Liver (tissue), 9 donors: ENCODE results near the gene SMARCD2. TPM values are rescaled to one million over a fixed set of nuclear protein-coding genes. Genes with fewer than 3 reads are reported as not detected.

Experiments
- DNase-seq: peaks from one replicate; pipeline ENCODE4 v3.0.0-alpha.2; 2017; ENCODE audit warnings: low spot score
- H3K27ac ChIP-seq, 2 donors: one replicate each; pipeline ENCODE4 v1.7.0; 2013; ENCODE audit warnings: inconsistent platforms in 2 of 2, low read length in 2 of 2, control low read depth in 1 of 2, low read depth in 1 of 2, mild to moderate bottlenecking in 1 of 2
- H3K27me3 ChIP-seq, 4 donors: one replicate each; pipeline versions ENCODE4 v1.6.1 to v1.7.0; 2013; ENCODE audit warnings: low read length in 3 of 4, inconsistent platforms in 1 of 4, mild to moderate bottlenecking in 1 of 4, moderate library complexity in 1 of 4; ENCODE audit not compliant: control insufficient read depth in 4 of 4, insufficient read depth in 4 of 4
- H3K36me3 ChIP-seq, 4 donors: one replicate each; pipeline versions ENCODE4 v1.6.1 to v1.7.0; 2013; ENCODE audit warnings: low read length in 3 of 4, mild to moderate bottlenecking in 3 of 4, low read depth in 1 of 4, moderate library complexity in 1 of 4; ENCODE audit not compliant: control insufficient read depth in 4 of 4, insufficient read depth in 3 of 4
- H3K4me1 ChIP-seq, 4 donors: one replicate each; pipeline versions ENCODE4 v1.6.1 to v1.7.0; 2013; ENCODE audit warnings: low read length in 3 of 4, mild to moderate bottlenecking in 3 of 4, moderate library complexity in 1 of 4; ENCODE audit not compliant: control insufficient read depth in 4 of 4, insufficient read depth in 4 of 4
- H3K4me3 ChIP-seq, 3 donors: one replicate each; pipeline versions ENCODE4 v1.6.1 to v1.7.0; 2013; ENCODE audit warnings: low read length in 3 of 3, control low read depth in 1 of 3, low read depth in 1 of 3, mild to moderate bottlenecking in 1 of 3
- H3K9ac ChIP-seq, 2 donors: one replicate each; pipeline ENCODE4 v1.7.0; 2013; ENCODE audit warnings: low read length in 2 of 2, mild to moderate bottlenecking in 2 of 2, moderate library complexity in 2 of 2, control low read depth in 1 of 2, low read depth in 1 of 2
- H3K9me3 ChIP-seq, 4 donors: one replicate each; pipeline versions ENCODE4 v1.6.1 to v1.7.0; 2013; ENCODE audit warnings: low read length in 3 of 4; ENCODE audit not compliant: control insufficient read depth in 4 of 4
- CTCF ChIP-seq: fragments of 150-350 bp; IDR thresholded peaks from 2 replicates; pipeline ENCODE4 v1.5.1; 2017; ENCODE audit warnings: improper control_type of control experiment, low read depth, low read length; ENCODE audit not compliant: missing input control
- EGR1 ChIP-seq, 2 donors: IDR thresholded peaks; 2 replicates each; pipeline ENCODE4 v1.6.1; 2016 to 2018; ENCODE audit warnings: antibody characterized with exemption in 2 of 2, low read depth in 2 of 2
- FOXA1 ChIP-seq: IDR thresholded peaks from 2 replicates; pipeline ENCODE4 v1.6.1; 2016; ENCODE audit warnings: antibody characterized with exemption
- FOXA2 ChIP-seq: IDR thresholded peaks from 2 replicates; pipeline ENCODE4 v1.6.1; 2016; ENCODE audit warnings: antibody characterized with exemption
- HNF4A ChIP-seq, 2 donors: conservative IDR thresholded peaks; 2 replicates each; pipeline ENCODE4 v1.6.1; 2016; ENCODE audit warnings: antibody characterized with exemption in 2 of 2, mild to moderate bottlenecking in 2 of 2
- NR2F2 ChIP-seq: IDR thresholded peaks from 2 replicates; pipeline ENCODE4 v1.6.1; 2016; ENCODE audit warnings: antibody characterized with exemption
- REST ChIP-seq: IDR thresholded peaks from 2 replicates; pipeline ENCODE4 v1.6.1; 2016; ENCODE audit warnings: antibody characterized with exemption, mild to moderate bottlenecking
- RXRA ChIP-seq, 2 donors: IDR thresholded peaks; 2 replicates each; pipeline ENCODE4 v1.6.1; 2017 to 2018; ENCODE audit warnings: antibody characterized with exemption in 2 of 2, mild to moderate bottlenecking in 1 of 2
- SP1 ChIP-seq: IDR thresholded peaks from 2 replicates; pipeline ENCODE4 v1.6.1; 2018; ENCODE audit warnings: antibody characterized with exemption, mild to moderate bottlenecking
- WGBS: extraction: QIAGEN DNeasy Blood & Tissue Kit; methylation state at CpG from one replicate; pipeline ENCODE4 v1.1.7; 2013; 5-methylcytosine and 5-hydroxymethylcytosine counted together
- polyA plus RNA-seq, 2 donors: library from polyadenylated mRNA; stranded (reverse) in 1 of 2; unstranded in 1 of 2; fragments of 200-250 nt in 1 of 2; fragments of >200 nt in 1 of 2; fragmentation: Nextera tagmentation in 1 of 2; extraction: Ambion mirVana in 1 of 2; gene quantifications; one replicate each; pipeline versions ENCODE4 v1.2.1 to v1.2.3, GENCODE V29; 2013 to 2015
- total RNA-seq, 2 donors: library from RNA; depleted of rRNA; stranded (reverse); fragments of >200 nt; gene quantifications; one replicate each; pipeline ENCODE4 v1.2.3, GENCODE V29; 2014
- donor health status: healthy.
- donor health status: healthy.
- donor health status: healthy.
- donor health status: healthy.
- donor health status: healthy.

The SMARCD2 gene
- total and polyA plus RNA-seq, 4 donors: 14.5 to 67.9 (median 39.4) TPM

- DNase-seq: no peak
Measured at GRCh38 chr17:63855185-63855584, 12.7 kb upstream of the SMARCD2 start.

GRCh38 chr17:63854709-63855108 is 12.2 kb upstream of the SMARCD2 start:
- no peak for DNase-seq
- H3K4me3 ChIP-seq: no peak overlapping the region
- no peaks in the 10 kb centered on the region for H3K4me1 ChIP-seq
- no peaks in the 10 kb centered on the region for H3K27me3 ChIP-seq
- no peaks in the 10 kb centered on the region for H3K36me3 ChIP-seq
- TF ChIP-seq FOXA2: no peak
- peak; percentile 13 to 14 for TF ChIP-seq HNF4A (conservative IDR thresholded peaks at IDR 0.05)
- no peaks in the 10 kb centered on the region for H3K9me3 ChIP-seq
- H3K9ac ChIP-seq: no peak overlapping the region
- H3K27ac ChIP-seq: no peak overlapping the region
- 48% methylated on average over 5 of the region's 5 CpGs for WGBS

More at GRCh38 chr17:63855185-63855584, 12.7 kb upstream of the SMARCD2 start:
- 90% methylated on average over 8 of the region's 8 CpGs for WGBS
- Histone ChIP-seq H3K27ac (no peak overlapping the region), H3K9ac (no peak overlapping the region), H3K4me3 (no peak overlapping the region), H3K27me3 (no peaks in the 10 kb centered on the region), H3K36me3 (no peaks in the 10 kb centered on the region), H3K9me3 (no peaks in the 10 kb centered on the region), H3K4me1 (no peaks in the 10 kb centered on the region)
- TF ChIP-seq REST (no peak), FOXA1 (no peak), CTCF (no peak), SP1 (no peak), RXRA (IDR thresholded peaks at IDR 0.05) (no peak), NR2F2 (no peak), EGR1 (IDR thresholded peaks at IDR 0.05; ENCODE audit: low read depth in 2 of 2) (no peak)

GRCh38 chr17:63853260-63853659 is 10.8 kb upstream of the SMARCD2 start:
- peaks cover 0 to 5% (median 0%) of the 10 kb centered on the region in 4 donors for H3K4me1 ChIP-seq
- H3K36me3 ChIP-seq: no peaks in the 10 kb centered on the region
- no peak overlapping the region for H3K27ac ChIP-seq
- 96% methylated on average over 2 of the region's 2 CpGs for WGBS
- H3K4me3 ChIP-seq: no peak overlapping the region
- no peaks in the 10 kb centered on the region for H3K9me3 ChIP-seq
- TF ChIP-seq NR2F2 (no peak), RXRA (IDR thresholded peaks at IDR 0.05) (no peak)
- no peak for DNase-seq
- no peaks in the 10 kb centered on the region for H3K27me3 ChIP-seq
- H3K9ac ChIP-seq: no peak overlapping the region
